ENCODE measurements around the gene IPO7.
A peak's percentile ranks its signal among the peaks of the same experiment; 100 is the strongest.
"Not testable (repeated sequence)": the region's sequence is repeated elsewhere in the genome, so short reads cannot be mapped to it uniquely, and the experiment has no call there.

IPO7 gene

DNA sequence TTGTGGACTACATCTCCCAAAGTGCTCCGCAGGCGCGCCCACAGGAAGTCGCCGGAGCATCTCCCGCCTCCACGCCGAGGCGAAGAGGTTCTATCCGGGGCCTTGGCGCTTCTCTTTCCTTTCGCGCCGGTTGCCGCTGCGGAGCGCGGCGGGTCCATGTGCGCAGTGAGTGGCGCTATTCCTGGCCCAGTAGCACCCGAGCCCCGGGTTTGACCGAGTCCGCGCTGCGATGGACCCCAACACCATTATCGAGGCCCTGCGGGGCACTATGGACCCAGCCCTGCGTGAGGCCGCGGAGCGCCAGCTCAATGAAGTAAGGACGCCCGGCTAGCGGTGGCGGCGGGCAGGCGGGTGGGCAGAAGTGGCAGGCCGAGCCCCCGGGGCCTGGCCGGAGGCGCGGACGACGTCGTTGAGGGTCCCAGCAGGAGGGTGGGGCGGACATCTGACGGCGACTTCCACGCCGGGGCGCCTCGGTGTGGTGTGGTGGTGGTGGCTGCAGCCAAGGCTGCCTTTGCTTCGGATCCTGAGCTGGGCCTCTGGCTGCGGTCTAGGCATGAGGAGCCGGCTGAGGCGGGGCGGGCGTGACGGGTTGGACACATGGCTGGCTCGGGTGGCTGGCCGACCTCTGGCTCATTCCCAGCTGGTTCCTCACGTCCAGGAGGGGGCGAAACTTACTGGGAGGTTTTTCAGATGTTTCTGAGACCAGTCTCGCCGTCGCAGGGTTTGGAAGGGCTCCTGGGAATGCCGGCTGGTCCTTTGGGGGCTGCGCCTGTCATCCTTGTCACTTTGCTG is at the start of gene IPO7:
IPO7 (plus strand) TSS at position 118 of the 792 bp plus-strand sequence; CDS start at position 230, 112 bp downstream.
- TF ChIP-seq, protein P1, sequence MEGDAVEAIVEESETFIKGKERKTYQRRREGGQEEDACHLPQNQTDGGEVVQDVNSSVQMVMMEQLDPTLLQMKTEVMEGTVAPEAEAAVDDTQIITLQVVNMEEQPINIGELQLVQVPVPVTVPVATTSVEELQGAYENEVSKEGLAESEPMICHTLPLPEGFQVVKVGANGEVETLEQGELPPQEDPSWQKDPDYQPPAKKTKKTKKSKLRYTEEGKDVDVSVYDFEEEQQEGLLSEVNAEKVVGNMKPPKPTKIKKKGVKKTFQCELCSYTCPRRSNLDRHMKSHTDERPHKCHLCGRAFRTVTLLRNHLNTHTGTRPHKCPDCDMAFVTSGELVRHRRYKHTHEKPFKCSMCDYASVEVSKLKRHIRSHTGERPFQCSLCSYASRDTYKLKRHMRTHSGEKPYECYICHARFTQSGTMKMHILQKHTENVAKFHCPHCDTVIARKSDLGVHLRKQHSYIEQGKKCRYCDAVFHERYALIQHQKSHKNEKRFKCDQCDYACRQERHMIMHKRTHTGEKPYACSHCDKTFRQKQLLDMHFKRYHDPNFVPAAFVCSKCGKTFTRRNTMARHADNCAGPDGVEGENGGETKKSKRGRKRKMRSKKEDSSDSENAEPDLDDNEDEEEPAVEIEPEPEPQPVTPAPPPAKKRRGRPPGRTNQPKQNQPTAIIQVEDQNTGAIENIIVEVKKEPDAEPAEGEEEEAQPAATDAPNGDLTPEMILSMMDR (IDR thresholded peaks at IDR 0.05; ENCODE audit: insufficient read depth, missing control alignments): peak; percentile 11
- no peak for FAIRE-seq
- peak; percentile 77 for DNase-seq (ENCODE audit: insufficient read length, low spot score)

DNA sequence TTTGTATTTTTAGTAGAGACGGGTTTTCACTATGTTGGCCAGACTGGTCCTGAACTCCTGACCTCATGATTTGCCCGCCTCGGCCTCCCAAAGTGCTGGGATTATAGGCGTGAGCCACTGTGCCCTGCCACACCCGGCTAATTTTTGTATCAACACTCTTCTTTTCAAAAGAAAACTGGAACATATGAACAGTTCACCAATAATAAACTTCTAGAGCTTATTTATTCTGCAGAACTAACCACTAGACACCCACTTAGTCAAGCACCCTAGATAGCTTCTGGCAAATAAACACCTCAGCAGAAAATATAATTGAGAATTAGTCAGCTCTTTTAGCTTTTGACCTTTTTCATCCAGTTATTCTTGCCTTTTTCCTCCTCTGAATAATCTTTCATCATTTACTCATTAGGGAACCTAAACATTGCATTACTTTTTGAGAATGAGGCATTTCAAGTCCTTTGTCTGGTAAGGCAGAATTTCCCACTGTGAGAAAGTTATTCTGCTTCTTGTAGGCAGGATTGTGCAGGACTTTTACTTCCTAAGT is 42.7 kb upstream of the IPO7 start:
- FAIRE-seq (no peak), DNase-seq (ENCODE audit: insufficient read length, low spot score) (no peak)
- TF ChIP-seq, protein P1 (IDR thresholded peaks at IDR 0.05; ENCODE audit: insufficient read depth, missing control alignments): no peak

DNA sequence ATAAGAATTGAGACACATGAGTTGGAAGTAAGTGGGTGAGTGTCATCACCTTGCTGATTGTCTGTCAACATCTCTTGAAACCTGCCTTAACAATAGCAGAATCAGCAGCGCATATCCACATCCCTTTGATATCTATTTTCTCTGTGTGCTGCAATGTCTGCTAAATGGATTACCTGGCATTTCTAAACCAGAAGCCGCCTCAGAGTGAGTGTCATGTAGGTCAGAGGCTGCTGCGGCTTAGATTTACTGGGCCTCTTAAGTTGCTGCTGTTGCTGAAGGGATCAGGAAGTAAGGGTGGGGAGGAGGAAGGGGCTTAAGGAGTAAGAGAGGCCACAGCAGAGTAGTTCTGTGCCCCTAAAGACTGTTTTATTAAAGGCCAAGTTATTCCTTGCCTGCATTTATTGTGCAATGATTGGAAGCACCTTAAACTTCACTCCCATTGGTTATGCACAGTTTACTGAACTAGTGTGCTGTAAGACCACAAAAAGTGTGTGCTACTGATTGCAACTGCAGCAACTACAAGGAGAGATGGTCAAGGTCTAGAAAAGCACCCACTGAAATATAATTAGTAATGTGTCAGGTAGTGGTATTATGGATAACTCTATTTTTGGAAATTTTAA is 40.3 kb upstream of the IPO7 start:
- FAIRE-seq: no peak
- TF ChIP-seq, protein P1 (IDR thresholded peaks at IDR 0.05; ENCODE audit: insufficient read depth, missing control alignments): no peak
- DNase-seq (ENCODE audit: insufficient read length, low spot score): peak; percentile 34

DNA sequence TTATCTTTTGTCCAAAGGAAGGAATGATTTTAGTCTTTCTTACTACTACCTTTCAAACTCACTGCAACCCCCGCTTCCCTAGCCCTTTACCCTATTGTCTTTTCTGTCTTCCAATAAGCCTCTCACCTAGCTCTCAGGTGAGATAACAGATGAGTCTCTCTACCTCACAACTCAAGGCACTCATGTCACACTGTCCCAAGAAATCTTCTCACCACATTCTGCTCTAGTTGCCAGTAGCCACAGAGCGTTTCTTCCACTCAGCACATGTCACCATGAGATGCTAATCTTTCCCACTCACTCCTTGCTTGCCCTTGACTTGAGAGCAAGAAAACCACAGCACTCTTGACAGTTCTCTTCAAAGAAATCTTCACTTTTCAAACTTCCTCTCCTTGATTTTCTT is 37.4 kb upstream of the IPO7 start:
- DNase-seq (ENCODE audit: insufficient read length, low spot score) (no peak), FAIRE-seq (no peak)
- TF ChIP-seq, protein P1 (IDR thresholded peaks at IDR 0.05; ENCODE audit: insufficient read depth, missing control alignments): no peak

DNA sequence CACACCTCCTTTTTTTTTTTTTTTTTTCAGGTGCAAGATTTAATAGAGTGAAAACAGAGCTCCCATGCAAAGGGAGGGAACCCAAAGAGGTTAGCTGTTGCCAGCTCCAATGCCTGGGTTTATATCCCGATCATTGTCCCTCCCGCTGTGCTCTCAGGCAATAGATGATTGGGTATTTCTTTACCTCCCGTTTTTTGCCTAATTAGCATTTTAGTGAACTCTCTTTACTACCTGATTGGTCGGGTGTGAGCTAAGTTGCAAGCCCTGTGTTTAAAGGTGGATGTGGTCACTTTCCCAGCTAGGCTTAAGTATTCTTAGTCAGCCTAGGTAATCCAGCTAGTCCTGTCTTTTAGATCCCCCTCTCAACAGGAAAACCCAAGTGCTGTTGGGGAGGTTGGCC is 36.7 kb upstream of the IPO7 start:
- not testable (repeated sequence) for DNase-seq (ENCODE audit: insufficient read length, low spot score); FAIRE-seq

DNA sequence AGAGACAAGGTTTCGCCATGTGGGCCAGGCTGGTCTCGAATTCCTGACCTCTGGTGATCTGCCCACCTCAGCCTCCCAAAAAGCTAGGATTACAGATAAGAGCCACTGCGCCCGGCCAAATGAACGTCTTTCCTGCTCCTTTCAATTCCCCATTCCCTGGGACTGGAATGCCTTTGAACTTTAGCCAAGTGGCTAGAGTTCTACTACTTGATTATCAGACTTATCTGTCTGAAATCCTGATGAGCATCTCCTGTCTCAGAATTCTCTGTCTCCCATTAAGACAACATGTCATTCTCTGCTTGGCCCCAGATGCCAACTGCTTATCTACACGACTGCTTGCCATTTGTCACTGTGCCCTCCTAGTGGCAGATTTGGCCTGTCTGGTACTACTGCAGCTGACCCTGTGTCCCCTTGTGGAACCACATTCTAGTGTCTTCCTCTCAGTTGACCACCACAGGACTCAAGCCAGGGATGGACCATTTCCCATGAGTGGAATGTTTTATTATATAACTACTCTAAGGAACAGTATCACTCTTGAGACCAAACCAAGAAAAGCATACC is 33.1 kb upstream of the IPO7 start:
- DNase-seq (ENCODE audit: insufficient read length, low spot score) (no peak), FAIRE-seq (no peak)
- TF ChIP-seq, protein P1 (IDR thresholded peaks at IDR 0.05; ENCODE audit: insufficient read depth, missing control alignments): no peak

DNA sequence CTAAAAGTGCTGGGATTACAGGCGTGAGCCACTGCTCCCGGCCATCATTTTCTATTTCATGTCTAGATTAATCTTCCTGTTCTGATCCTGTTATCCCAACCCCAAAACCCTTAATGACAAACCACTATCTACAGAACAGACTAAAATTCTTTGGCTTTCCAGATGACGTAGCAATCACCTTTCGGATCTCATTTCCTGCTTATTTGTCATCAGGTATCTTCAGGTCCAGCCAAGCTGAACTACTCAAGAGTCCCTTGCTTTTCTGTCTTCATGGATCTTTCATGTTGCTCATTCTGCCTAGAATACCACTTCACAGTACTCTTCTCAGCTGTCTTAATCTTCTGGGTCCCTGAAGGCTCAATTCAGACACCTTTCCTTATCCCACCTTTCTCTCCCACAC is 27.4 kb upstream of the IPO7 start:
- TF ChIP-seq, protein P1 (IDR thresholded peaks at IDR 0.05; ENCODE audit: insufficient read depth, missing control alignments): no peak
- DNase-seq (ENCODE audit: insufficient read length, low spot score) (no peak), FAIRE-seq (no peak)

DNA sequence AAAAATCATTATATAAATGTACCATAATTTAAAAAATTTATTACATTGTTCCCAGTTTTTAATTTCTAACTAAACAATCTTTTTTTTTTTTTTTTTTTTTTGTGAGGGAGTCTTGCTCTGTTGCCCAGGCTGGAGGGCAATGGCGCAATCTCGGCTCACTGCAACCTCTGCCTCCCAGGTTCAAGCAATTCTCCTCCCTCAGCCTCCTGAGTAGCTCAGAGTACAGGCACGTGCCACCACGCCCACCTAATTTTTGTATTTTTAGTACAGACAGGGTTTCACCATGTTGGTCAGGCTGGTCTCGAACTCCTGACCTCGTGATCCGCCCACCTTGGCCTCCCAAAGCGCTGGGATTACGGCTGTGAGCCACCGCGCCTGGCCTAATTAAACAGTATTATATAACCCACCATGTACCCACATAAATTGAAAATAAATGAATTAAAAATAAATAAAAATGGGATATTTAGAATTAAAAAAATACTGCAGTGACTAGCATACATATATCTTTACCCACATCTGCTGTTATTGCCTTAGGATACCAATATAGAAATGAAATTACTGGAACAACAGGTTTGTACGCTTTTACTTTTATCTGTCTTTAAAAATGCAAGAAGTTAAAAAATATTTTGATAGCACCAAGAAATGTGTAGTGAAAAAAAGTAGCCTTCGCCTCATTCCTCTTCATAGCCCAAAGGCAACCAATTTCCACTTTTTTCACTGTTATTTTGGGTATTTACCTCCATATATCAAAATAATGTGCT is 23.4 kb upstream of the IPO7 start:
- FAIRE-seq; DNase-seq (ENCODE audit: insufficient read length, low spot score): not testable (repeated sequence)

All from D721Med (cell line).